ENCODE measurements around the gene SLC27A2. TPM values are rescaled to one million over a fixed set of nuclear protein-coding genes. Genes with fewer than 3 reads are reported as not detected.

SLC27A2 gene
- total RNA-seq, 1 donor from 2014 or later = 2.1 TPM

GRCh38 chr15:50166216-50166615 lies 15.8 kb upstream of the SLC27A2 start:
- no peaks in the 10 kb centered on the region for H3K27me3 ChIP-seq
- H3K9me3 ChIP-seq (ENCODE audit: low read depth) = no peaks in the 10 kb centered on the region
- TF ChIP-seq EZH2phosphoT487 (IDR thresholded peaks at IDR 0.05) = no peak
- TF ChIP-seq CTCF (IDR thresholded peaks at IDR 0.05) = no peak
- no peak for TF ChIP-seq EZH2 (IDR thresholded peaks at IDR 0.05)
- Mint-ChIP-seq H3K4me3 (no peak overlapping the region), H3K27me3 (ENCODE audit: insufficient read depth, low read depth) (peaks cover 9% of the 10 kb centered on the region), H3K4me1 (peaks cover 10% of the 10 kb centered on the region), H3K36me3 (no peaks in the 10 kb centered on the region), H3K27ac (no peak overlapping the region), H3K9me3 (peaks cover 5% of the 10 kb centered on the region)
- H2AFZ ChIP-seq (replicated peaks) = no peak overlapping the region
- no peak overlapping the region for H3K4me2 ChIP-seq
- no peaks in the 10 kb centered on the region for H3K36me3 ChIP-seq
- H3K4me1 ChIP-seq = no peaks in the 10 kb centered on the region
- H4K20me1 ChIP-seq (ENCODE audit: low read depth) = no peaks in the 10 kb centered on the region
- no peak for DNase-seq (ENCODE audit: low spot score)
- no peaks in the 10 kb centered on the region for H3F3A ChIP-seq (ENCODE audit: low read depth)
- H3K4me3 ChIP-seq = no peak overlapping the region
- no peak overlapping the region for H3K27ac ChIP-seq
- no peaks in the 10 kb centered on the region for H3K79me2 ChIP-seq (ENCODE audit: low read depth)
- no peak overlapping the region for H3K9ac ChIP-seq

GRCh38 chr15:50167110-50167509 lies 14.9 kb upstream of the SLC27A2 start:
- H3K27me3 ChIP-seq = no peaks in the 10 kb centered on the region
- no peaks in the 10 kb centered on the region for H3K36me3 ChIP-seq
- H2AFZ ChIP-seq (replicated peaks) = no peak overlapping the region
- H3K4me3 ChIP-seq = no peak overlapping the region
- no peak overlapping the region for H3K27ac ChIP-seq
- no peak for TF ChIP-seq EZH2phosphoT487 (IDR thresholded peaks at IDR 0.05)
- no peak for TF ChIP-seq EZH2 (IDR thresholded peaks at IDR 0.05)
- TF ChIP-seq CTCF (IDR thresholded peaks at IDR 0.05) = no peak
- H3K4me3 Mint-ChIP-seq = no peak overlapping the region
- H3K36me3 Mint-ChIP-seq = no peaks in the 10 kb centered on the region
- H3F3A ChIP-seq (ENCODE audit: low read depth) = no peaks in the 10 kb centered on the region
- no peak overlapping the region for H3K27ac Mint-ChIP-seq
- H3K9me3 Mint-ChIP-seq = peaks cover 13% of the 10 kb centered on the region
- H4K20me1 ChIP-seq (ENCODE audit: low read depth) = no peaks in the 10 kb centered on the region
- DNase-seq (ENCODE audit: low spot score) = no peak
- no peak overlapping the region for H3K9ac ChIP-seq
- no peaks in the 10 kb centered on the region for H3K4me1 ChIP-seq
- H3K9me3 ChIP-seq (ENCODE audit: low read depth) = no peaks in the 10 kb centered on the region
- peaks cover 10% of the 10 kb centered on the region for H3K4me1 Mint-ChIP-seq
- peaks cover 9% of the 10 kb centered on the region for H3K27me3 Mint-ChIP-seq (ENCODE audit: insufficient read depth, low read depth)
- no peak overlapping the region for H3K4me2 ChIP-seq
- no peaks in the 10 kb centered on the region for H3K79me2 ChIP-seq (ENCODE audit: low read depth)

- H2AFZ ChIP-seq (replicated peaks) = peak overlapping the region; percentile 85
- H3K27me3 ChIP-seq = no peaks in the 10 kb centered on the region
- no peaks in the 10 kb centered on the region for H3K79me2 ChIP-seq (ENCODE audit: low read depth)
- Mint-ChIP-seq H3K27me3 (ENCODE audit: insufficient read depth, low read depth) (peaks cover 9% of the 10 kb centered on the region), H3K36me3 (no peaks in the 10 kb centered on the region), H3K27ac (peak overlapping the region; percentile 3), H3K4me1 (peaks cover 10% of the 10 kb centered on the region), H3K9me3 (peaks cover 13% of the 10 kb centered on the region), H3K4me3 (no peak overlapping the region)
- H3K4me3 ChIP-seq = no peak overlapping the region
- H3K9ac ChIP-seq = no peak overlapping the region
- H3K36me3 ChIP-seq = no peaks in the 10 kb centered on the region
- H3K27ac ChIP-seq = no peak overlapping the region
- H3K9me3 ChIP-seq (ENCODE audit: low read depth) = no peaks in the 10 kb centered on the region
- no peak for DNase-seq (ENCODE audit: low spot score)
- no peaks in the 10 kb centered on the region for H3F3A ChIP-seq (ENCODE audit: low read depth)
- TF ChIP-seq EZH2phosphoT487 (IDR thresholded peaks at IDR 0.05) (no peak), EZH2 (IDR thresholded peaks at IDR 0.05) (no peak), CTCF (IDR thresholded peaks at IDR 0.05) (no peak)
- no peaks in the 10 kb centered on the region for H4K20me1 ChIP-seq (ENCODE audit: low read depth)
- H3K4me2 ChIP-seq = no peak overlapping the region
- H3K4me1 ChIP-seq = no peaks in the 10 kb centered on the region
Observed at GRCh38 chr15:50168379-50168778, 13.6 kb upstream of the SLC27A2 start.

Measured in neural progenitor cell (in vitro differentiated cells).